ENCODE data around the gene SORL1.

The SORL1 gene

DNA sequence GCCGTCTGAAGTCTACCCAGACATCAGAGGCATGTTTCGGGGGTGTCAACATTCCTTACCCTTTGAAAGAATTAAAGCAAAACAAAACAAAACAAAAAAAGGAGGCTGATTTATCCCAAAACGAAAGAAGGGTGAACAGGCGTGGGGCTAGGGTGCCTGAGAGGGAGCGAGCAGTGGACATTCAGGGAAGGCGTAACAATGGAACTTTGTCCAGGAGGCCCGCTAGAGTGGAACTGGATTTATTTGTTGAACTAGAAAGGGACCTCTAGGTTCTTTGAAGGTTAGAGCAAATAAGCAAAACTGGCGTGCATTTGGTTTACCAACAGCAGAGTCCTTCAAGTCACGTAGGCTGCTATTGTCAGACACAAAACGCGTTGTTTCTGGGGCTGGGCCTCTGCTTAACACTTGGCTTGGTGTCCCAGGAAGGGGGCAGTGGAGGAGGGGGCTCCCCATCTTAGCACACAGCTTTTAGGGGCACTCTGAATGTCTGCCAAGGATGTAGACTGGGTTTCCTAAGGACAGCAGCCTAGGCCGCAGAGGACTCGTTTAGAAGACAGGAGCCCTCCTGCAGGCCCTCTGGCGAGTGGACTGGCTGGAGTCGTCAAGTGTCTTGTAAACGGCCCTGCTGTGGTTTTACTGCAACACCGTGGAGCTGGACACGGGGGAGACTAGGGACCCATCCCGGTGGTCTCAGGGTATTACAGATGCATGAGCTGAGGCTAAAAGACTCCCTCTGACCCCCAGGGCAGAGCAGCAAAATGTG is 204.4 kb downstream of the SORL1 start:
- no peak for DNase-seq (ENCODE audit: low read depth)

DNA sequence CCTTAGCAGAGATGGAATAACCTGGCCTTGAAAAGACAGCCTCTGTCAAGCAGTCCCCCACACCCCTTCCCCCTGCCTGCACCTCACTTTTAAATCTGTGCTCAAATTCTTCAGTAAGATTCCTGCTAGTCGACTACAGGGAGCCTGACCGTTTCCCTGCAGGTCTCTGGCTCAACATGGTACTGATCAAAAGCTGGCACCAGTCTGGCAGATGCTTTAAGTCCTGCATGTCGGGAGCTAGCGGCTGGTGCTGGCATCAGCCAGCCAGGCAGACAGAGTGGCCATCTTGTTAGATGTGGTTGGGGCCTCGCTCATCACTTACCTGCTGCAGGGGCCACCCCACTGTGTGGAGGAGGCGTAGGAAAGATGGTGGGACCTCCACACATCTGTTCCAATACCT is 205.0 kb downstream of the SORL1 start:
- no peak for DNase-seq (ENCODE audit: low read depth)

DNA sequence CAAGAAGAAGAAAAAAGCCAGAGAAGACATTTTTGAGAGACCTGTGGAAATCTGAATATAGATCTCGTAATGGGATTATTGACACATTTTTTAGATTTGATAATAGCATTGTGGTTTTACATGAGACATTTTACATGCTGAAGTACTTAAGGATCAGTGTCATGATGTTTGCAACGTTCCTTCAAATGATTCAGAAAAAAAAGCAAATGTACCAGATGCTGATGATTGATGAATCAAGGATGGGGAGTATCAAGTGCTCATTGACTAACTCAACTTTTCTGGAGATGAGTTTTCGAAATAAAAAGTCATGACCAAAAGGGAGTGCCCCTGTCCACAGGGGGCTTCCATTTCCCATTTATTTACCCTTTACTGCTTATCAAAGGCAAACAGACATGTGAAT is 207.7 kb downstream of the SORL1 start:
- no peak for DNase-seq (ENCODE audit: low read depth)

DNA sequence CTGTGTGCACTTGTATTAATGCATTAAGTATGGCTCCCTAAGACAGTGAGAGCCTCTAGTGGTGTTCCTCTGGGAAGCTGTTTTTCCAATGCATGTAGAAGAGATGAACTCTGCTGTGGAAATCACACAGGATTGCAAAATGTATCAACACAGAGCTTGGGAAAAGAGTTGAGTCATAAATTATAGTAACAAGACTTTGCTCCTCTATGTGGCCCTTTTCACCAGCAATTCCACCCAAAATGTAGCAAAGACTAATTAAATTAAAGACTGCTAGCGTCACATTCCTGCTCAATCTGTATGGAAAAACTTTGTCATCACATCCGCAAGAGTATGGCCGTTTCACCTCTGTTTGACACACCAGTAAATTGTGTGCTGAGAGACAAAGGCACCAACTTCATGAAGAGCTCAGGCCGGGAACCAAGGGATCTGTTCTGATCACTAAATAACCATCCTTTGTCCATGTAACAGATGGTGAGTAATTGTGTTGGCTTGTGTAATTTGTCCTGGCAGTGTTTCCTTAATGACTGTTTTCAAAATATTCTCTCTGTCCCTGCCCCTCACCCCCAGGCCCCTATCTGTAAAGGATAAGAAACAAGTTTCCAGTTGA is 209.9 kb downstream of the SORL1 start:
- no peak for DNase-seq (ENCODE audit: low read depth)

DNA sequence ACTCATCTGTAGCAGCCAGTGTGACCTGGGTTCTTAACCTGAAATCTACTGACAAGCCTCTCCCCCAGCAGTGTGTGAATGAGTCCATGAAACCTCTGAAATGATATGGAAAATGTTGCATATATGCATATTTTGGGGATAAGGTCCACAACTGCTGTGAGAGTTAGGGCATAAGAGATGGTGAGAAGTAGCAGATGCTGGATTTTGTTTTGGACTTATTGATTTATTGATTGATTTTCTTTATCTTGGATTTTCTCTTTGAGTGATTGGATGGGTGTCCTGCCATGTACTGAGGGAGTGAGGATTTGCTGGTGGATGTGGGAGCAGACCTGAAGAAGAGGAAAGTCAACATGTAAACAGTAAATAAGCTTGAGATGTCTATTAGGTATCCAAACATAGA is 212.0 kb downstream of the SORL1 start:
- no peak for DNase-seq (ENCODE audit: low read depth)

DNA sequence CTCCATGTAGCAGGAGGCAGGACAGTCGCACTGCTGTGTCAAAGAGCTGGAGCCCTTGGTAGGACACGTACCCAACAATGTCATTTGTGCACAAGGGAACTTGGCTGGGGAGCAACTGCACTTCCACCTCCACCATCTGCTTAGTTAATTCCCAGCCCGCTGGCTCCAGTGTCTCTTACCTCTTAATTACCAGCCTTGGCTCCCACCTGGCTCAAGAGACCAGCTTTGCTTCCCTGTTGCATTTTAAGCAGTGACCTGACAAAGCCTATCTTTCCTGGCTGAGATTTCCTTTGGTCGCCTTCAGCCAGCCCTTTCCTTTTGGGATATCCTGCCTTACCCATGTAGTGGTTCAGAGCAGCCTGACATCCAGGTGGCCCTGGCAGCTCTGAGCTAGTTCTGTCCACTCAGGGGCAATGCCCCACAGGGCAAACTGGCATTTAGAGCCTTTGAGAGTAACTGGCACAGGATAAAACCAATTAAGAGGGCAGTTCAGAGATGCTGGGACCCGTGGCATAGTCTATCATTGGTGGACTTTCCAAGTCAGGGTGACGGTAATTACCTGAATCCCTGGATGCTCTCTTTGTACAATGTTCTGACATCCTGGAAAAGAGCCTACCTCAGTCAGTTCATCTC is 213.2 kb downstream of the SORL1 start:
- no peak for DNase-seq (ENCODE audit: low read depth)

DNA sequence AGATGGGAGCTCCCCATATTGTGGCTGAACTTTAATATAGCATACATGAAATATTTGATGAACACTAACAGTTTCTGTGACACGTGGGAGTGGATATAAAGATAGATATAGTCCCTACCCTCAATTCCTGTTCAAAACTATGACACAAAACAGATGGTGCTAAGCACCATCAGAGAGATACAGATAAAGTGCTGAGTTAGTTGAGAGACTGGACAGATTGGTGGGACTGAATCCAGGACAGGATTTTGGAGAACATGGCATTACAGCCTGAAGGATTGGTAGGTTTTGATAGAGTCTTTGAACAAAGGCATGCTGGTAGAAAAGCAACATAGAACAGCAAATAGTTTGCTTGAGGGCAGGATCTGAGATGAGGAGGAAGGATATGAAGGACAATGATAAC is 215.7 kb downstream of the SORL1 start:
- no peak for DNase-seq (ENCODE audit: low read depth)

DNA sequence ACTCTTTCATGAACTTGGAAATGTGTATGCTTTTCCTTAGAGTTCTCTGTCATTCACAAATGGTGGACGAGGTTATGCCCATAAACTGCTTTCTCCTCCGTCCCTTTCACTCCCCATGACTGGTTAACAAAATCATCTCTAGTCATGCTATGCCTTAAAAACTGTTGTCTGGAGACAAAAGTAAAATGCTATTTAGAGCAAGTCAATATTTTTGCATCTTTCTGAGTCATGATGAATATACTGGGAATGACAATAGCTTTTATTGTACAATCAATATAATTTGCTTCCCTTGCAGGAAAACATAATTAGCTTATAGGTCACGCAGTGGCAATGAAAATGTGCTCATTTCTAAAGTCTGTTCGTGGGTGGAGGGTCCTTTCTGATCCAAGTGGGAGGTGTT is 217.3 kb downstream of the SORL1 start:
- DNase-seq (ENCODE audit: low read depth) = no peak

DNA sequence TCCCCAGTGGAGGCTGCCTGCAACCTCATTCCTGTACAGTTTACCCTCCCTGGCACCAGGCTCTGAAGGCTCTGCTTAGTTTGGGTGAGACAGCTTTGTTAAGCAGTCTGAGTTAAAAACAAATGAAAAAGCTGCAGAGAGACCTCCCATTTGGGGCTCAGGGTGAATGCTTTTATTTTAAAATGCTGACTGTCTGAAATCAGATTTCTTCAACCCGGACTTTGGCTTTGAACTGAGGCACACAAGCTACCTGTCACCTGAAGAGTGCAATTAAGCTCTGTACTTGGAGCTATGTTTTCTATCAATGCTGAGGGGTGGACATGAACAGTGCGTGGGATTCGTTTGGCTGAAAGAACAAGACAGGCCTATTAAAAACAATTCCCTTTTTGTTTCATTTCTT is 218.2 kb downstream of the SORL1 start:
- no peak for DNase-seq (ENCODE audit: low read depth)

DNA sequence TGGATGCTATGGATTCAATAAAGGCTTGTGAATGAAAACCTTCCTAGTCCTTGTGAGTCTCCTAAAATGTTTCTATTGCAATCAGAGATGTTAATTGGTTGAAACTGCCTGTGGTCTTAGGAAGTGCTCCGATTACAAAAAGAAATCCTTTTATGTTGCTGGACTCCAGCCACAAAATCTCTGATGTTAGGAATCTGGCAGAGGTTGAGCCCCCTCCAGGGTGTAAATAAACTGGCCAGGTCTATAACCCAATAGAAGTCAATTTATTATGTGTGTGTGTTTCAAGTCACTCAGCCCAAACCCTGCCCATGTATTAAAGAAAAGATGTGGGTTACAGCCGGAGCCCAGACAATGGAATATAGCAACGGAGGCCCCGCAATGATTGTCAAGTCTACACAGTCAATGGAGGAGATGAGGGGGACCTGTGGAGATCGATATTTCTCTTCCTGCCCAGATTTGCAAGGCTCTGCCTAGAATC is 218.7 kb downstream of the SORL1 start:
- DNase-seq (ENCODE audit: low read depth) = no peak

DNA sequence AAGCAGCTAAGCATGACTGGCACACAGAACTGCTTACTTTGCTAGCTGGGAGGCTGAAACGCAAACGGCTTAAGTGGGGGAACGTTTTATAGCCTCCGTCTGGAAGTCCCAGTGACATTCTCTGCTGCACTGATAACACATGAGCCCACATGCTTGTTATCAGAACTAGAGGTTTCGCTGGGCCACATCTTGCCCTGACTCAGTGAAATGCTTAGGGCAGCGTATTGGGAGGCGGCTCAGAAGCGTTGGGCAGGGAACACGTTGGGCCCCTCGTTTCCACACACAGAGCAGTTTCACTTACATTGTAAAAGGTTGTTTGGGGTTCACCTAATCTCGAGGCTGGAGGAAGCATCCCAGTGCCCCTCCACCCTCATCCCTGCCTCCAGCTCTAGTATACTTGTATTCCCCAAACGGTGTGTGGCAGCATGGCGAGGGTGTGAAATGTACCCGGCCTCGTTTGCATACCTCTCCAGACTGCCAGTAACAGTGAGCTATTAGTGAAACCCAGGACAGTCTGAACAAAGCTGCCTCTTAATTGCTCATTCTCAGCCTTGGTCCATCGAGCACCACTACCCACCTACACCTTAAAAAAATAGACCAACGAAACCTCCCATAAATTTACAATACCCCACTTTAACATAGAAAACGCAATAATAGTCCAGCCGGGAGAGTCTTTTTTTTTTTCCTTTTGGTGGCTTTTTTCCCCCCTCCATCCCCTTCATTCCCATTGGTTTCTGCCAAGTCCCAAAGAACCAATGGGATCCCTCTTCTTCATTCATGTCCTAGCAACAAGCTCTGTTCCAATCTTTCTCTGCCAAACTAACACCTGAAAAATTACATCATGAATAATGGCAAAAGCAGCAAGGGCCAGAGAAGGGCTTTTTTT is 219.4 kb downstream of the SORL1 start:
- no peak for DNase-seq (ENCODE audit: low read depth)

DNA sequence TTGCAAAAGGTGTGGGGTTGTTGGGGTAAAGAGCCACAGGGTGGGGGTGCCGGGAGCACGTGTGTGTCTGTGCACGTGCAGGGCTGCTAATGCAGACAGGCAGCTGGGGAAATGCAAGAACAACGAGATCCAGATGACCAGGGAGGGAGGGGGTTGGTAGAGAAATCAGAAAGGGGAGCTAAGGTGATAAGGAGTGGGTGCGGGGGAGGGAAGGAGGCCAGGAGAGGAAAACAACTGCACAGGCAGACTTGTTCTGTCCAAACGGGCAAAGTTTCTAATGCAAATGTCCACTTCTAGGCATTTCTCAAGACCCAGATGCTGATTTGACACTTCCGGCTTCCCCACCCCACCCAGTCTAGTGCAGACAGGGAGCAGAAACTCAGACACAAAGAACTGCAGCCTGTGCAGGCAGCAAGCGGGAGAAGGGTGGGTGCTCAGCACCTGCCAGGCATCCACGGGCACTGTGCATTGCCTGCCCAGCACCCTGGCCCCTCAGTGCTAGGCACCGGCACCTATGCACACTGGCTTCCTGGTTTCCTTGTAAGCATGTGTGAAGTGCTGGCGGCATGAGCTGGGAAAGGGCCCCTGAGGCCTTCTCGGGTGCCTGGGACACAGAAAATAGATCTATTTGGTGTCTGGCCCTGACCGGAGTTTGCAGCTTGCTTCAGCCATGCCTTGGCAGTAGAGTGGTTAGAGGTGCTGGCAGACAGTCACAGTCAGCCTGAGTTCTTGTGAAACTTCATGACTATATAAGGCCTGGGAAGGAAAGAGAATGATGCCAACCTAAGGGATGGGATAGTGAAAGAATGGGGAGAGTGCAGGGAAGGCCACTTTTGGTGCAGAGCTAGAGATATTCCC is 220.7 kb downstream of the SORL1 start:
- no peak for DNase-seq (ENCODE audit: low read depth)

DNA sequence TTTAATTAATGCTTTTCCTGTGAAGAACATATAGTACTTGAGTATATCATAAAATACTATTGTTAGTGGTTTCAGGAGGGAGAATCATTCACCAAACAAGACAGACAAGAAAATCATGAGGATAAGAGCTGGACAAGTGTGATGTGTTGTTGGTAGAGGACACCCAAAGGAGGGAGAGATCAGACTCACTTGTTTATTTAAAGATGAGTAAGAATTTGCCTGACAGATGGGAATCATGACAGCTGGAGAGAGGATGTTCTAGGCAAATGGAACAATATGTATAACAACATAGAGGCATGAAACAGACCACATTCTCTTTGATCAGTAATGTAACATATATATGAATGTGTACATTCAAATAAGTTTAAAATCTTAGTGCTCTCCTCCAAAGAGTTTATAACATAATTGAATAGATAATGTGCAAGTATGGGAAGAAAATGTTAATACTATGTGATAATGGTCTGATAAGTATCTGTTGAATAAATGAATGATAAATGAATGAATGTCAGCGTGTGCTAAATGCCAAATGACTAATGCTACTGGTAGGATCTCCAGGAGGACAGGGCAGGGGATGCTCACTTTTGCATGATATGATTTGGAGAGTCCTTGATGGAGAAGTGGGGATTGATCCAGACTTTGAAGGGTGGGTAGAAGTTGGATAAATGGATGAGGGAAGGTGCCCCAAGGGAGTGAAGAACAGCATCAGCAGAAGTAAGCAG is 229.6 kb downstream of the SORL1 start:
- DNase-seq (ENCODE audit: low read depth) = no peak

All from stimulated activated CD4-positive, alpha-beta T cell treated with anti-CD3 and anti-CD28 coated beads, Interleukin-2, amount 100 ng/mL, for 4 hours (primary cell).